Fibroblast of lung (primary cell): Measurements from ENCODE around the gene SLC22A4. TPM values are rescaled to one million over a fixed set of nuclear protein-coding genes. Genes with fewer than 3 reads are reported as not detected.

Experiments used
- DNase-seq, 2 donors: peaks; one replicate each; pipeline versions ENCODE4 v3.0.0 to v3.0.0-alpha.2; 2010; ENCODE audit warnings: low read depth in 2 of 2
- H2AFZ ChIP-seq: 2 replicates; pipeline ENCODE4 v1.5.1; 2012; ENCODE audit warnings: low read length, control low read depth, inconsistent platforms
- H3K27ac ChIP-seq: 2 replicates; pipeline ENCODE4 v1.5.1; 2011; ENCODE audit warnings: low read length, control low read depth; ENCODE audit not compliant: insufficient read depth
- H3K27me3 ChIP-seq: 2 replicates; pipeline ENCODE4 v1.5.1; 2011; ENCODE audit warnings: mild to moderate bottlenecking, low read length; ENCODE audit not compliant: control insufficient read depth, insufficient read depth
- H3K36me3 ChIP-seq: 2 replicates; pipeline ENCODE4 v1.5.1; 2011; ENCODE audit warnings: low read length; ENCODE audit not compliant: control insufficient read depth, insufficient read depth
- H3K4me1 ChIP-seq: 2 replicates; pipeline ENCODE4 v1.5.1; 2011; ENCODE audit warnings: low read length; ENCODE audit not compliant: control insufficient read depth, insufficient read depth; ENCODE audit errors: extremely low read depth
- H3K4me2 ChIP-seq: 2 replicates; pipeline ENCODE4 v1.5.1; 2011; ENCODE audit warnings: low read length, control low read depth; ENCODE audit not compliant: insufficient read depth; ENCODE audit errors: extremely low read depth
- H3K4me3 ChIP-seq, 4 experiments: fragments of 200-600 bp in 1 of 4; sonication (generic) in 1 of 4; replicated peaks in 1 of 4; 2 replicates each; pipeline ENCODE4 v1.5.1; 2011 to 2016; ENCODE audit warnings: low read length in 4 of 4, low read depth in 3 of 4, mild to moderate bottlenecking in 3 of 4, control low read depth in 2 of 4, inconsistent platforms in 1 of 4, mixed read lengths in 1 of 4; ENCODE audit not compliant: insufficient read depth in 1 of 4; ENCODE audit errors: control extremely low read depth in 1 of 4
- H3K79me2 ChIP-seq: 2 replicates; pipeline ENCODE4 v1.5.1; 2012; ENCODE audit warnings: mild to moderate bottlenecking, low read length, inconsistent platforms; ENCODE audit not compliant: control insufficient read depth, insufficient read depth
- H3K9ac ChIP-seq: 2 replicates; pipeline ENCODE4 v1.5.1; 2011; ENCODE audit warnings: mild to moderate bottlenecking, low read length, control low read depth; ENCODE audit not compliant: insufficient read depth
- H3K9me3 ChIP-seq: 2 replicates; pipeline ENCODE4 v1.5.1; 2012; ENCODE audit warnings: low read depth, low read length; ENCODE audit not compliant: control insufficient read depth, insufficient read depth
- H4K20me1 ChIP-seq: 2 replicates; pipeline ENCODE4 v1.5.1; 2011; ENCODE audit warnings: low read length; ENCODE audit not compliant: control insufficient read depth, insufficient read depth; ENCODE audit errors: extremely low read depth
- CTCF ChIP-seq, 2 donors: IDR thresholded peaks in 1 of 2; conservative IDR thresholded peaks in 1 of 2; 1 replicate in 1 of 2; 2 replicates in 1 of 2; pipeline ENCODE4 v1.5.1; 2011 to 2012; ENCODE audit warnings: low read length in 2 of 2, control low read depth in 1 of 2, inconsistent platforms in 1 of 2, low read depth in 1 of 2, mild to moderate bottlenecking in 1 of 2
- EZH2 ChIP-seq: IDR thresholded peaks from 2 replicates; pipeline ENCODE4 v1.5.1; 2012; ENCODE audit warnings: low read length, control low read depth, mild to moderate bottlenecking; ENCODE audit errors: missing control alignments
- polyA plus RNA-seq, 2 donors: library from polyadenylated mRNA; depleted of rRNA in 1 of 2; stranded (reverse) in 1 of 2; unstranded in 1 of 2; fragments of >200 nt; gene quantifications; 2 replicates each; pipeline ENCODE4 v1.2.1, GENCODE V29; 2011 to 2012; ENCODE audit warnings: missing spikeins in 1 of 2
- total RNA-seq: library from RNA; depleted of rRNA; stranded (reverse); fragments of >200 nt; gene quantifications from 2 replicates; pipeline ENCODE4 v1.2.1, GENCODE V29; 2014

SLC22A4 gene
- total and polyA plus RNA-seq, 2 donors (not counting 1 experiment from before 2014, with no cell fraction given) = 1.1 to 4.1 TPM

- H3K27ac ChIP-seq = peak overlapping the region; percentile 81
- H2AFZ ChIP-seq = no peak overlapping the region
- no peak for DNase-seq
- H3K9ac ChIP-seq = no peak overlapping the region
- no peaks in the 10 kb centered on the region for H3K9me3 ChIP-seq
- H3K79me2 ChIP-seq = no peaks in the 10 kb centered on the region
- TF ChIP-seq EZH2 (no peak), CTCF (conservative IDR thresholded peaks at IDR 0.05 in 1 of 2, IDR thresholded peaks at IDR 0.05 in 1 of 2; ENCODE audit: low read depth in 1 of 2, low read length in 2 of 2) (no peak)
- H3K36me3 ChIP-seq = no peaks in the 10 kb centered on the region
- H3K4me3 ChIP-seq = no peak overlapping the region
- H4K20me1 ChIP-seq = no peaks in the 10 kb centered on the region
- H3K27me3 ChIP-seq = no peaks in the 10 kb centered on the region
- H3K4me1 ChIP-seq = peaks cover 36% of the 10 kb centered on the region
- no peak overlapping the region for H3K4me2 ChIP-seq
These were observed 94.8 kb downstream of the SLC22A4 start for GRCh38 chr5:132389051-132389331.

- Histone ChIP-seq H3K4me1 (peaks cover 36% of the 10 kb centered on the region), H3K9ac (no peak overlapping the region), H4K20me1 (no peaks in the 10 kb centered on the region), H3K27me3 (no peaks in the 10 kb centered on the region), H3K27ac (peak overlapping the region; percentile 58), H3K79me2 (no peaks in the 10 kb centered on the region), H3K4me3 (no peak overlapping the region), H3K4me2 (no peak overlapping the region), H2AFZ (no peak overlapping the region), H3K9me3 (no peaks in the 10 kb centered on the region), H3K36me3 (no peaks in the 10 kb centered on the region)
- TF ChIP-seq EZH2 (no peak), CTCF (conservative IDR thresholded peaks at IDR 0.05 in 1 of 2, IDR thresholded peaks at IDR 0.05 in 1 of 2; ENCODE audit: low read depth in 1 of 2, low read length in 2 of 2) (no peak)
- DNase-seq = peak; percentile 98 to 100
These were observed 95.5 kb downstream of the SLC22A4 start for GRCh38 chr5:132389585-132390286.

- no peaks in the 10 kb centered on the region for H3K27me3 ChIP-seq
- no peak for DNase-seq
- peaks cover 32% of the 10 kb centered on the region for H3K4me1 ChIP-seq
- H3K4me2 ChIP-seq = no peak overlapping the region
- no peaks in the 10 kb centered on the region for H3K9me3 ChIP-seq
- no peaks in the 10 kb centered on the region for H3K79me2 ChIP-seq
- H4K20me1 ChIP-seq = no peaks in the 10 kb centered on the region
- TF ChIP-seq CTCF (conservative IDR thresholded peaks at IDR 0.05 in 1 of 2, IDR thresholded peaks at IDR 0.05 in 1 of 2; ENCODE audit: low read depth in 1 of 2, low read length in 2 of 2) (no peak), EZH2 (no peak)
- no peak overlapping the region for H3K4me3 ChIP-seq
- H3K9ac ChIP-seq = no peak overlapping the region
- no peak overlapping the region for H2AFZ ChIP-seq
- no peaks in the 10 kb centered on the region for H3K36me3 ChIP-seq
- H3K27ac ChIP-seq = no peak overlapping the region
These were observed 97.1 kb downstream of the SLC22A4 start for GRCh38 chr5:132391247-132391646.
